Peyer's patch (tissue), 4 donors: Measurements from ENCODE around the gene TRIM50.

Experiments used
- CTCF ChIP-seq, 6 experiments: fragments of 450-650 bp in 4 of 6; fragments of 200-600 bp in 2 of 6; sonication (generic) in 1 of 6; IDR thresholded peaks; one replicate each; pipeline ENCODE4 v1.5.1; 2017 to 2019; ENCODE audit warnings: antibody characterized with exemption in 6 of 6, mild to moderate bottlenecking in 3 of 6, moderate library complexity in 1 of 6
- POLR2A ChIP-seq, 2 donors: fragments of 450-650 bp; IDR thresholded peaks; one replicate each; pipeline ENCODE4 v1.5.1; 2017; ENCODE audit warnings: antibody characterized with exemption in 2 of 2, mild to moderate bottlenecking in 2 of 2, moderate library complexity in 2 of 2

GRCh38 chr7:73376671-73377412 is 49.0 kb upstream of the TRIM50 start:
- TF ChIP-seq CTCF (IDR thresholded peaks at IDR 0.05), result no peak
- TF ChIP-seq POLR2A (IDR thresholded peaks at IDR 0.05), result no peak
